HepG2 (cell line): ENCODE measurements around the gene EEF1A2. TPM values are rescaled to one million over a fixed set of nuclear protein-coding genes. Genes with fewer than 3 reads are reported as not detected.

Experiments
- AKAP8 ChIP-seq: sonication (generic); formaldehyde crosslinking; IDR thresholded peaks from 2 replicates; pipeline ENCODE4 v1.5.1; 2020; ENCODE audit warnings: mild to moderate bottlenecking, missing genetic modification reagents
- ATF5 ChIP-seq: sonication (generic); formaldehyde crosslinking; IDR thresholded peaks from 2 replicates; pipeline ENCODE4 v1.4.0; 2020; ENCODE audit warnings: mild to moderate bottlenecking, low read depth, missing genetic modification reagents
- BORCS8-MEF2B ChIP-seq: sonication (generic); formaldehyde crosslinking; IDR thresholded peaks from 2 replicates; pipeline ENCODE4 v1.8.0; 2022; ENCODE audit warnings: mild to moderate bottlenecking, missing genetic modification reagents
- ELF3 ChIP-seq: IDR thresholded peaks from 2 replicates; pipeline ENCODE4 v1.6.1; 2016; ENCODE audit warnings: missing genetic modification reagents, missing compliant biosample characterization
- GATAD2A ChIP-seq: IDR thresholded peaks from 2 replicates; pipeline ENCODE4 v1.6.1; 2016
- HDAC6 ChIP-seq: fragments of 200-600 bp; sonication (generic); IDR thresholded peaks from 2 replicates; pipeline ENCODE4 v1.7.0; 2017; ENCODE audit warnings: mild to moderate bottlenecking, antibody characterized with exemption, low read length, low read depth
- HIC2 ChIP-seq: sonication (generic); formaldehyde crosslinking; IDR thresholded peaks from 2 replicates; pipeline ENCODE4 v1.9.0; 2022; ENCODE audit warnings: low read depth, missing genetic modification reagents
- HNF4G ChIP-seq, 2 experiments: sonication (generic) in 1 of 2; formaldehyde crosslinking in 1 of 2; IDR thresholded peaks; 2 replicates each; pipeline versions ENCODE4 v1.4.0 to v1.6.1; 2011 to 2020; ENCODE audit warnings: borderline replicate concordance in 2 of 2, low read depth in 2 of 2, mild to moderate bottlenecking in 2 of 2, low read length in 1 of 2, missing genetic modification reagents in 1 of 2, moderate library complexity in 1 of 2
- MAZ ChIP-seq, 2 experiments: sonication (generic) in 1 of 2; formaldehyde crosslinking in 1 of 2; IDR thresholded peaks; 2 replicates each; pipeline versions ENCODE4 v1.5.0 to v1.6.1; 2012 to 2020; ENCODE audit warnings: low read depth in 2 of 2, mild to moderate bottlenecking in 2 of 2, borderline replicate concordance in 1 of 2, improper control_type of control experiment in 1 of 2, low read length in 1 of 2, missing genetic modification reagents in 1 of 2, moderate library complexity in 1 of 2
- NFAT5 ChIP-seq: sonication (generic); formaldehyde crosslinking; IDR thresholded peaks from 2 replicates; pipeline ENCODE4 v1.4.0; 2020; ENCODE audit warnings: missing genetic modification reagents
- PCBP1 ChIP-seq: fragments of 200-400 bp; formaldehyde crosslinking; IDR thresholded peaks from 2 replicates; pipeline ENCODE4 v1.6.1; 2017; ENCODE audit warnings: mild to moderate bottlenecking, low read depth, low read length, borderline replicate concordance
- SAP130 ChIP-seq: IDR thresholded peaks from 2 replicates; pipeline ENCODE4 v1.6.1; 2016; ENCODE audit warnings: low read depth
- SP1 ChIP-seq, 2 experiments: fragments of 450-650 bp in 1 of 2; sonication (generic) in 1 of 2; formaldehyde crosslinking in 1 of 2; IDR thresholded peaks; 2 replicates each; pipeline versions ENCODE4 v1.4.0 to v1.6.1; 2016 to 2020; ENCODE audit warnings: missing genetic modification reagents in 1 of 2
- ZMAT3 ChIP-seq: sonication (generic); formaldehyde crosslinking; conservative IDR thresholded peaks from 2 replicates; pipeline ENCODE4 v1.7.0; 2021; ENCODE audit warnings: missing genetic modification reagents
- ZNF10 ChIP-seq: sonication (generic); formaldehyde crosslinking; IDR thresholded peaks from 2 replicates; pipeline ENCODE4 v1.4.0; 2020; ENCODE audit warnings: mild to moderate bottlenecking, low read depth, missing genetic modification reagents, borderline replicate concordance
- ZNF138 ChIP-seq: sonication (generic); formaldehyde crosslinking; IDR thresholded peaks from 2 replicates; pipeline ENCODE4 v1.5.0; 2020; ENCODE audit warnings: mild to moderate bottlenecking, low read depth, missing genetic modification reagents
- ZNF430 ChIP-seq: sonication (generic); formaldehyde crosslinking; IDR thresholded peaks from 2 replicates; pipeline ENCODE4 v1.9.0; 2021; ENCODE audit warnings: mild to moderate bottlenecking, missing genetic modification reagents
- ZNF777 ChIP-seq: sonication (generic); formaldehyde crosslinking; IDR thresholded peaks from 2 replicates; pipeline ENCODE4 v1.4.0; 2020; ENCODE audit warnings: missing genetic modification reagents
- polyA plus RNA-seq, 8 experiments: library from polyadenylated mRNA; depleted of rRNA in 3 of 8; stranded (reverse) in 7 of 8; unstranded in 1 of 8; fragments of >200 nt; fragmentation: Illumina TruSeq in 4 of 8; extraction: Trizol in 4 of 8; gene quantifications; 2 replicates each; pipeline versions ENCODE4 v1.2.1 to v1.2.3, GENCODE V29; 2011 to 2016; ENCODE audit warnings: low read depth in 4 of 8, missing spikeins in 1 of 8, mixed read lengths in 1 of 8; ENCODE audit not compliant: insufficient read depth in 1 of 8
- total RNA-seq, 5 experiments: library from RNA; depleted of rRNA; stranded (reverse); fragments of >200 nt; fragmentation: Illumina TruSeq; extraction: Trizol; gene quantifications; 2 replicates each; pipeline ENCODE4 v1.2.3, GENCODE V29; 2016; ENCODE audit warnings: low read depth in 1 of 5
- TF ChIP-seq, protein P1 (sequence below): sonication (generic); formaldehyde crosslinking; IDR thresholded peaks from 2 replicates; pipeline ENCODE4 v1.4.0; 2020; ENCODE audit warnings: missing genetic modification reagents

Gene EEF1A2
- total and polyA plus RNA-seq, 2 of the 13 experiments (the other 11 are each of a cell fraction or from before 2014, with no cell fraction given) = 0.44 to 0.87 TPM

- TF ChIP-seq HNF4G (IDR thresholded peaks at IDR 0.05; ENCODE audit: borderline replicate concordance, low read depth, low read length) (peak; percentile 87), HNF4G (CRISPR knock-in tag; IDR thresholded peaks at IDR 0.05; ENCODE audit: borderline replicate concordance, low read depth) (peak; percentile 81; the same call in 1 of the 2 replicates), SP1 (IDR thresholded peaks at IDR 0.05) (no peak), SP1 (CRISPR knock-in tag; IDR thresholded peaks at IDR 0.05) (0 out of 2 replicates have a peak, but pooled peaks have one; percentile 32), PCBP1 (0 out of 2 replicates have a peak, but pooled peaks have one; percentile 74), ZNF10 (CRISPR knock-in tag) (no peak), BORCS8-MEF2B (CRISPR knock-in tag) (0 out of 2 replicates have a peak, but pooled peaks have one; percentile 41), ZNF777 (CRISPR knock-in tag) (no peak), SAP130 (0 out of 2 replicates have a peak, but pooled peaks have one; percentile 36), GATAD2A (CRISPR knock-in tag) (peak; percentile 49), AKAP8 (CRISPR knock-in tag) (no peak), MAZ (IDR thresholded peaks at IDR 0.05; ENCODE audit: borderline replicate concordance, low read depth, low read length) (0 out of 2 replicates have a peak, but pooled peaks have one; percentile 47), MAZ (CRISPR knock-in tag; IDR thresholded peaks at IDR 0.05; ENCODE audit: low read depth) (no peak), ELF3 (CRISPR knock-in tag) (no peak), HDAC6 (no peak), ATF5 (CRISPR knock-in tag) (no peak), ZNF138 (no peak), ZMAT3 (CRISPR knock-in tag) (no peak), HIC2 (CRISPR knock-in tag) (no peak), NFAT5 (no peak), ZNF430 (CRISPR knock-in tag) (peak; percentile 27; the same call in 1 of the 2 replicates)
- TF ChIP-seq, protein P1, sequence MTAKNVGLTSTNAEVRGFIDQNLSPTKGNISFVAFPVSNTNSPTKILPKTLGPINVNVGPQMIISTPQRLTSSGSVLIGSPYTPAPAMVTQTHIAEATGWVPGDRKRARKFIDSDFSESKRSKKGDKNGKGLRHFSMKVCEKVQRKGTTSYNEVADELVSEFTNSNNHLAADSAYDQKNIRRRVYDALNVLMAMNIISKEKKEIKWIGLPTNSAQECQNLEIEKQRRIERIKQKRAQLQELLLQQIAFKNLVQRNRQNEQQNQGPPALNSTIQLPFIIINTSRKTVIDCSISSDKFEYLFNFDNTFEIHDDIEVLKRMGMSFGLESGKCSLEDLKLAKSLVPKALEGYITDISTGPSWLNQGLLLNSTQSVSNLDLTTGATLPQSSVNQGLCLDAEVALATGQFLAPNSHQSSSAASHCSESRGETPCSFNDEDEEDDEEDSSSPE (CRISPR knock-in tag) = no peak
These were observed 45.5 kb upstream of the EEF1A2 start (continued) for GRCh38 chr20:63544241-63544957.
